GM10248 (cell line): Measurements from ENCODE around the gene NELFA.

ENCODE experiments used
- CTCF ChIA-PET: fragments of 300-600 bp; sonication (Branson Sonifier 250); formaldehyde crosslinking; extraction: SDS; loops from one replicate; lab custom pipeline; 2021; ENCODE audit warnings: antibody characterized with exemption; lab: Yijun Ruan, JAX
- POLR2A ChIA-PET: fragments of 350-650 bp; sonication (Branson Sonifier 250); formaldehyde crosslinking; extraction: SDS; loops from one replicate; lab custom pipeline; 2020; ENCODE audit warnings: antibody characterized with exemption; lab: Yijun Ruan, JAX
- DNase-seq: peaks from one replicate; pipeline ENCODE4 v3.0.0; 2012; ENCODE audit errors: extremely low spot score
- CTCF ChIP-seq: IDR thresholded peaks from 2 replicates; pipeline ENCODE4 v1.5.1; 2012; ENCODE audit warnings: mild to moderate bottlenecking, low read depth; ENCODE audit errors: extremely low read depth, missing control alignments, control extremely low read depth

Gene NELFA

GRCh38 chr4:1945124-1945895, 63.5 kb downstream of the NELFA start:
- no peak for DNase-seq
- TF ChIP-seq CTCF = no peak
- POLR2A ChIA-PET = no interaction called here
- CTCF ChIA-PET = no interaction called here

- ChIA-PET CTCF (no interaction called here), POLR2A (no interaction called here)
- TF ChIP-seq CTCF = no peak
- DNase-seq = no peak
Measured at GRCh38 chr4:1943928-1944327, 64.8 kb downstream of the NELFA start.

- POLR2A ChIA-PET = no interaction called here
- no peak for TF ChIP-seq CTCF
- no peak for DNase-seq
- CTCF ChIA-PET = interaction anchor here (1.5 kb wide), 1 partner anchor 21 kb away, joined by 4 read pairs; no protein-coding TSS in a partner anchor
Measured at GRCh38 chr4:1940566-1940965, 68.2 kb downstream of the NELFA start.

- ChIA-PET CTCF (interaction anchor here (1.5 kb wide), 1 partner anchor 22 kb away, joined by 4 read pairs; no protein-coding TSS in a partner anchor), POLR2A (interaction anchor here (0.5 kb wide), 1 partner anchor 277 kb away, joined by 4 read pairs; no protein-coding TSS in a partner anchor)
Measured at GRCh38 chr4:1939664-1940509, 68.9 kb downstream of the NELFA start.

GRCh38 chr4:1938027-1938426, 70.7 kb downstream of the NELFA start:
- DNase-seq = no peak
- TF ChIP-seq CTCF = no peak
- POLR2A ChIA-PET = no interaction called here
- CTCF ChIA-PET = no interaction called here

More at GRCh38 chr4:1939664-1940509, 68.9 kb downstream of the NELFA start:
- TF ChIP-seq CTCF = no peak
- no peak for DNase-seq

- DNase-seq = no peak
- CTCF ChIA-PET = interaction anchor here (1.8 kb wide), 1 partner anchor 10 kb away, joined by 6 read pairs; no protein-coding TSS in a partner anchor
Measured at GRCh38 chr4:1937550-1937949, 71.2 kb downstream of the NELFA start.

More at GRCh38 chr4:1937550-1937949, 71.2 kb downstream of the NELFA start:
- POLR2A ChIA-PET = no interaction called here
- no peak for TF ChIP-seq CTCF
